ENCODE measurements around the gene RHOXF2. TPM values are rescaled to one million over a fixed set of nuclear protein-coding genes. Genes with fewer than 3 reads are reported as not detected.

Gene RHOXF2
- total RNA-seq, 1 donor from 2014 or later = not detected

GRCh38 chrX:120136128-120136527 lies 22.3 kb upstream of the RHOXF2 start:
- no peak for TF ChIP-seq CTCF (IDR thresholded peaks at IDR 0.05; ENCODE audit: borderline replicate concordance)
- Histone ChIP-seq H3K9me3 (replicated peaks) (no peaks in the 10 kb centered on the region), H3K4me1 (no peaks in the 10 kb centered on the region), H3K4me3 (no peak overlapping the region), H3K27ac (replicated peaks) (no peak overlapping the region), H3K27me3 (ENCODE audit: low read depth) (no peaks in the 10 kb centered on the region), H3K36me3 (no peaks in the 10 kb centered on the region)
- intact Hi-C loops (cut with micrococcal nuclease) = no loop called here
- no peak for DNase-seq

GRCh38 chrX:120136840-120137239 lies 21.6 kb upstream of the RHOXF2 start:
- no peak for DNase-seq
- H3K4me1 ChIP-seq = no peaks in the 10 kb centered on the region
- no peaks in the 10 kb centered on the region for H3K36me3 ChIP-seq
- no peak for TF ChIP-seq CTCF (IDR thresholded peaks at IDR 0.05; ENCODE audit: borderline replicate concordance)
- intact Hi-C loops (cut with micrococcal nuclease) = no loop called here
- H3K9me3 ChIP-seq (replicated peaks) = no peaks in the 10 kb centered on the region
- no peak overlapping the region for H3K4me3 ChIP-seq
- no peaks in the 10 kb centered on the region for H3K27me3 ChIP-seq (ENCODE audit: low read depth)
- H3K27ac ChIP-seq (replicated peaks) = no peak overlapping the region

- Histone ChIP-seq H3K9me3 (replicated peaks) (no peaks in the 10 kb centered on the region), H3K27me3 (ENCODE audit: low read depth) (no peaks in the 10 kb centered on the region), H3K4me1 (no peaks in the 10 kb centered on the region), H3K4me3 (no peak overlapping the region), H3K27ac (replicated peaks) (no peak overlapping the region), H3K36me3 (no peaks in the 10 kb centered on the region)
- intact Hi-C loops (cut with micrococcal nuclease) = no loop called here
- DNase-seq = no peak
- no peak for TF ChIP-seq CTCF (IDR thresholded peaks at IDR 0.05; ENCODE audit: borderline replicate concordance)
Measured at GRCh38 chrX:120137439-120137838, 21.0 kb upstream of the RHOXF2 start.

- Histone ChIP-seq H3K27me3 (ENCODE audit: low read depth) (no peaks in the 10 kb centered on the region), H3K36me3 (no peaks in the 10 kb centered on the region), H3K4me3 (no peak overlapping the region), H3K9me3 (replicated peaks) (no peaks in the 10 kb centered on the region), H3K27ac (replicated peaks) (no peak overlapping the region), H3K4me1 (no peaks in the 10 kb centered on the region)
- DNase-seq = no peak
- TF ChIP-seq CTCF (IDR thresholded peaks at IDR 0.05; ENCODE audit: borderline replicate concordance) = no peak
- intact Hi-C loops (cut with micrococcal nuclease) = no loop called here
Measured at GRCh38 chrX:120140293-120140981, 18.0 kb upstream of the RHOXF2 start.

- no peak overlapping the region for H3K4me3 ChIP-seq
Measured at GRCh38 chrX:120144178-120144844, 14.1 kb upstream of the RHOXF2 start.

More at GRCh38 chrX:120144178-120144844, 14.1 kb upstream of the RHOXF2 start:
- Histone ChIP-seq H3K4me1 (no peaks in the 10 kb centered on the region), H3K36me3 (no peaks in the 10 kb centered on the region), H3K27ac (replicated peaks) (no peak overlapping the region), H3K27me3 (ENCODE audit: low read depth) (no peaks in the 10 kb centered on the region), H3K9me3 (replicated peaks) (no peaks in the 10 kb centered on the region)
- TF ChIP-seq CTCF (IDR thresholded peaks at IDR 0.05; ENCODE audit: borderline replicate concordance) = no peak
- intact Hi-C loops (cut with micrococcal nuclease) = no loop called here
- no peak for DNase-seq

All from left ventricle myocardium inferior (tissue), 1 donor.